Activated CD8-positive, alpha-beta memory T cell treated with anti-CD3 and anti-CD28 coated beads for 1 hour (primary cell): ENCODE results near the gene WTAP.

ENCODE experiments used
- DNase-seq, 2 donors: peaks; one replicate each; pipeline ENCODE4 v3.0.0-alpha.2; 2020; ENCODE audit warnings: low read depth in 1 of 2; ENCODE audit errors: extremely low read depth in 1 of 2

The WTAP gene

GRCh38 chr6:159801935-159802334, 74.6 kb downstream of the WTAP start:
- DNase-seq, result no peak

DNA sequence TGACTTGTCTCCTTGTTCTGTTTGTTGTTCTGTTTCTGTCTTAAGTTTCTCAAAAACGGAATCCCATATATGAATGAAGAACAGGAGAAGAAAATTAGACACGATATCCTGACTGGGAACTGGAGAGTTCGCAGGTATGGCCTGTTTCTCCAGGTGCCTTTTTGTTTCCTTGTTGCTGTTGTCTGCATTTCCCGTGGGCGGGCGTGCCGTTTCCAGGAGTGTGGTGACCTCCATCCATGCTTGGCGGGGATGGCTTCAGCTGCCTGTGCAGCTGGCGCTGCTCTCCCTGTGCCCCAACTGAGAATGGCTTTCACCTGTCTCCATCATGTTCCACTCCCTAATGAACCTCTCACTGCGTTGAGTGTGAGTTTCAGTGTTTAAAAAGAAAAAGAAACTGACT, 77.2 kb downstream of the WTAP start:
- DNase-seq, result no peak

DNA sequence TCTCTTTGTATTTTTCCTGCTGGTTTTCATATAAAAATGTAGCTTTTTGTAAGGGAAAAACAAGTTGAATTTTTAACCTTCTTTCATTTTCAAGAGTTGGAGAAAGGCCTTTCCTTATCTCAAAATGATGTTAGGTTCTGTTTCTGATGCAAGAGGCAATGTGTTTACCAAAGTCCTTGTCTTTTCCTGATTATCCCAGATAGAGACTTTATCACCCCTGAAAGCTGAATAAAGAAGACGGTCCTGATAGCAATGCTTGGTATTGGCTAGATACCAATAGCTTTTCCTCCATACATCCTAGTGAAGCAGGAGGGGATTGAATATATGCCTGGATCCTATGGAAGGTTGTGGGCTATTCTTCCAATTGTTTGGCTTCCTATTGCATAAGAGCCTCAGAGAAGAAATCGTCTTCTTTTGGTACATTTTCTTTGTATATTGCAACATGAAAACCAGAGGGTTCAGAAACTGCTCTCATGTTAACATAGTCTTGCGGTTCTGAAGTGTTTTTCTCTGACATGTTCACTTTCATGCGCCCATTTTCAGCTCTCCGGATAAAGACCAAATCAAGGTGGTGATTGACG, 78.2 kb downstream of the WTAP start:
- DNase-seq, result no peak
